ENCODE data around the gene C1QTNF2.
A peak's percentile ranks its signal among the peaks of the same experiment; 100 is the strongest.

Gene C1QTNF2, protein sequence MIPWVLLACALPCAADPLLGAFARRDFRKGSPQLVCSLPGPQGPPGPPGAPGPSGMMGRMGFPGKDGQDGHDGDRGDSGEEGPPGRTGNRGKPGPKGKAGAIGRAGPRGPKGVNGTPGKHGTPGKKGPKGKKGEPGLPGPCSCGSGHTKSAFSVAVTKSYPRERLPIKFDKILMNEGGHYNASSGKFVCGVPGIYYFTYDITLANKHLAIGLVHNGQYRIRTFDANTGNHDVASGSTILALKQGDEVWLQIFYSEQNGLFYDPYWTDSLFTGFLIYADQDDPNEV

DNA sequence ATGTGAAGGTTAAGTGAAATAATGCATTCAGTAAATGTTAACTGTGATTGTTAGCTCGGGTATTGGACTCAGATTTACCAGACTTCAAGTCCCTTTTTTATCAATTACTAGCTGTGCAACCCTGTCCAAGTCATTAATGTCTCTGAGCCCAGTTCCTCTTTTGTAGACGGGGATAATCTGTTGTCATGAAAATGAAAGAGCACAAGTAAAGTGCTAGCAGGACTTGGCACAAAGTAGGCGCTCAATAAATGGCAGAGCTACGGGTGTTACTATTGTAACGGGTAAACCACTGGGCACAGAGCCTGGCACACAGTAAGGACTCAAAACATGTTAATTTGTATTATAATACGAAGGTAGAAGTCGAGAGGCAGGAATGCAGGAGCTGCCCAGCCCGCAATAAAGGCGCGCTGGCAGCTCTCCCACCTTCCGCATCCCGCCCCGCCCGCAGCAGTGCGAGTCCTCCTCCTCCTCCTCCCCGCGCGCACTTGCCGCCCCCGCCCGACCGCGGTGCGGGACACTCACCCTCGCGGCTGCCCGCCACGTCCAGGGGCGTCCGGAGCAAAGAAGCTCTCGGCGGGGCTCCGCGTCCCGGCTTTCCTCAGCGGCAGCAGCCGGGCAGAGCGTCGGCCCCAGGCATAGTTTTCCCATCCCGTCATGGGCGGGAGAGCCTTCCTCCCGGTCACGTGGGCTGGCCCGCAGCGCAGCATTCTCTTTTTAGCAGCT, at the start of gene C1QTNF2:
Gene C1QTNF2, minus strand, starts transcription at position 637 of the 723 bp plus-strand sequence. CDS start 15,615 bp downstream, outside the sequence.
- H3K27me3 ChIP-seq = peaks cover 81% of the 10 kb centered on the region
- no peaks in the 10 kb centered on the region for H3K36me3 ChIP-seq
- H3K9me3 ChIP-seq = no peaks in the 10 kb centered on the region
- H3K27ac ChIP-seq = no peak within 1 kb of the TSS
- no peak for TF ChIP-seq CTCF (IDR thresholded peaks at IDR 0.05)
- peak within 1 kb of the TSS; percentile 61 to 63 for H3K4me3 ChIP-seq (ENCODE audit: low read depth in 1 of 2, low read length in 1 of 2)
- peaks cover 10 to 13% of the 10 kb centered on the region in 2 experiments for H3K4me1 ChIP-seq (ENCODE audit: control insufficient read depth in 1 of 2, insufficient read depth in 1 of 2, low read depth in 1 of 2, low read length in 1 of 2)

- H3K36me3 ChIP-seq = peaks cover 6% of the 10 kb centered on the region
- H3K4me1 ChIP-seq (ENCODE audit: control insufficient read depth in 1 of 2, insufficient read depth in 1 of 2, low read depth in 1 of 2, low read length in 1 of 2) = peaks cover 48 to 60% of the 10 kb centered on the region in 2 experiments
- no peak for TF ChIP-seq CTCF (IDR thresholded peaks at IDR 0.05)
- H3K27me3 ChIP-seq = no peaks in the 10 kb centered on the region
- no peak overlapping the region for H3K4me3 ChIP-seq (ENCODE audit: low read depth in 1 of 2, low read length in 1 of 2)
- peak overlapping the region; percentile 97 for H3K27ac ChIP-seq
- H3K9me3 ChIP-seq = no peaks in the 10 kb centered on the region
Measured at GRCh38 chr5:160420331-160420610, 49.8 kb upstream of the C1QTNF2 start.

DNA sequence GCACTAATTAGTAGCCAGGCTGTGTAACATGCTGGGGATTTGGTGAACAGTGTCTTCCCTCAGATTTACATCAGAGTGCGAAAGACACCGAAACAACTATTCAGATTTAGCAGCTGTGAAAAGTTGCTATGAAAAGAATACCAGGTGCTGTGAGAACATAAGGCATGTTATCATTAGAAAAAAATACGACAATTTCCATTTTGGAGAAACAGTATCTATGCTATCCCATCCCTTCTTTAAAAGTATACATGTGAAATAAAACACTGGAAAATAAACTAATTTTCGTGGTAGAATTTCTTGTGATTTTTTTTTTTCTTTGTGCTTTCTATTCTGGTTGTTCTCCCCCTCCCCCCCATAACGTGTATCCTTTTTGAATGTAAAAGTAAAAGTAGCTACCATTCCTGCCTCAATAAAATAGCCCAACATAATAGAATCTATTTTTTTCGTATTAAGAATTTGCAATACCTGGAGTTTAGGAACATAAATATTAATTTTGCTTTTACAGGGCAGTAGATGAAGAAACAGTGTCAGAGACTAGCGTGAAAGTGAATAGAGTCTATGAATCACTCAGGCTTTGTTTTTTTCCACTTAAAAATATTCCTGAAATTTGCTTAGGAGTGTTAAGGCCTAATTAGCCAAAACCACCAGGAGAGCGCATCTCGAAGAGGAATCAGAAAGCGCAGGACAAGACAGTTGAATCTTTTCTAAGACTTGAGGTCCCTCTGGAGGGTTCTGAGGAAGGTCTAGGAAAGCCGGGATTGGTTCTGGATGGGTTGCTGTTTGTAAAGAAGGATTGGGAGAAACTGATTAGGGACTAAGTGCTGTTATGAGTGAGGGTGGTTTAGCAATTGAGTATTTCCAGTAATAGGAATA, 49.3 kb upstream of the C1QTNF2 start:
- Histone ChIP-seq H3K27ac (peak overlapping the region; percentile 97), H3K9me3 (no peaks in the 10 kb centered on the region), H3K4me3 (ENCODE audit: low read depth in 1 of 2, low read length in 1 of 2) (peak overlapping the region; percentile 73 to 92), H3K36me3 (peaks cover 10% of the 10 kb centered on the region), H3K4me1 (ENCODE audit: control insufficient read depth in 1 of 2, insufficient read depth in 1 of 2, low read depth in 1 of 2, low read length in 1 of 2) (peaks cover 48 to 60% of the 10 kb centered on the region in 2 experiments), H3K27me3 (no peaks in the 10 kb centered on the region)
- TF ChIP-seq CTCF (IDR thresholded peaks at IDR 0.05) = no peak

- H3K9me3 ChIP-seq = no peaks in the 10 kb centered on the region
- TF ChIP-seq CTCF (IDR thresholded peaks at IDR 0.05) = no peak
- no peaks in the 10 kb centered on the region for H3K27me3 ChIP-seq
- H3K4me3 ChIP-seq (ENCODE audit: low read depth in 1 of 2, low read length in 1 of 2) = peak within 1 kb of the TSS; percentile 73 to 92
- peaks cover 18% of the 10 kb centered on the region for H3K36me3 ChIP-seq
- H3K4me1 ChIP-seq (ENCODE audit: control insufficient read depth in 1 of 2, insufficient read depth in 1 of 2, low read depth in 1 of 2, low read length in 1 of 2) = peaks cover 48 to 60% of the 10 kb centered on the region in 2 experiments
- peak within 1 kb of the TSS; percentile 97 for H3K27ac ChIP-seq
Measured at GRCh38 chr5:160418561-160419457, 48.4 kb upstream of the C1QTNF2 start, which contains the start of gene SLU7. Gene SLU7, minus strand, starts transcription at chr5:160419081. Its CDS starts 3,787 bp downstream, at chr5:160415294.

All from neutrophil (primary cell).